Esophagus squamous epithelium (tissue), 5 donors: ENCODE results near the gene PDZRN3. TPM values are rescaled to one million over a fixed set of nuclear protein-coding genes. Genes with fewer than 3 reads are reported as not detected.

ENCODE experiments used
- DNase-seq: peaks from one replicate; lab custom pipeline; 2025; lab: John Stamatoyannopoulos, UW
- H3K27ac ChIP-seq, 4 donors: fragments of 200-600 bp; sonication (generic); one replicate each; pipeline ENCODE4 v1.5.1; 2016 to 2019; ENCODE audit warnings: mild to moderate bottlenecking in 1 of 4
- H3K27me3 ChIP-seq, 4 donors: fragments of 200-600 bp; sonication (generic); 1 replicate in 3 of 4; 2 replicates in 1 of 4; pipeline versions ENCODE4 v1.5.1 to v1.6.0; 2017 to 2021; ENCODE audit warnings: antibody characterized with exemption in 1 of 4
- H3K36me3 ChIP-seq, 3 donors: fragments of 200-600 bp; sonication (generic); one replicate each; pipeline ENCODE4 v1.5.1; 2016 to 2019
- H3K4me1 ChIP-seq, 3 donors: fragments of 200-600 bp; sonication (generic); one replicate each; pipeline ENCODE4 v1.5.1; 2017 to 2019
- H3K4me3 ChIP-seq, 4 donors: fragments of 200-600 bp; sonication (generic); 1 replicate in 3 of 4; 2 replicates in 1 of 4; pipeline ENCODE4 v1.5.1; 2016 to 2019; ENCODE audit warnings: mild to moderate bottlenecking in 2 of 4, moderate library complexity in 1 of 4
- H3K9me3 ChIP-seq, 3 donors: fragments of 200-600 bp; sonication (generic); one replicate each; pipeline ENCODE4 v1.5.1; 2016 to 2019
- POLR2A ChIP-seq, 4 donors: fragments of 450-650 bp; IDR thresholded peaks; one replicate each; pipeline ENCODE4 v1.6.1; 2017; ENCODE audit warnings: antibody characterized with exemption in 4 of 4, mild to moderate bottlenecking in 4 of 4, moderate library complexity in 3 of 4
- WGBS, 2 donors: methylation state at CpG; one replicate each; pipeline ENCODE4 v1.1.5; 2018; 5-methylcytosine and 5-hydroxymethylcytosine counted together
- intact Hi-C: fragments of 100-400 bp; cut with DNase I; formaldehyde crosslinking; loops from one replicate; pipeline ENCODE4 v1.15.0; 2022
- total RNA-seq, 4 donors: library from RNA; depleted of rRNA; stranded (reverse); fragments of >200 nt; gene quantifications; one replicate each; pipeline ENCODE4 v1.1.0, GENCODE V29; 2016
- TF ChIP-seq, protein P1 (sequence below), 6 experiments: fragments of 450-650 bp in 4 of 6; fragments of 200-600 bp in 2 of 6; sonication (generic) in 2 of 6; IDR thresholded peaks; one replicate each; pipeline ENCODE4 v1.5.1; 2016 to 2019; ENCODE audit warnings: antibody characterized with exemption in 6 of 6, mild to moderate bottlenecking in 4 of 6, moderate library complexity in 4 of 6
- donor health status: DM: yes; HTN: yes; CAD: no.

Gene PDZRN3
- total RNA-seq, 4 donors from 2014 or later = 22.1 to 54.9 (median 38.9) TPM

GRCh38 chr3:73559749-73560148 is 65.0 kb downstream of the PDZRN3 start:
- Histone ChIP-seq H3K4me3 (no peak overlapping the region), H3K27ac (peak overlapping the region in 2 of 4 donors; percentile 0 to 57), H3K36me3 (no peaks in the 10 kb centered on the region), H3K27me3 (no peaks in the 10 kb centered on the region), H3K4me1 (peaks cover 0 to 69% (median 6%) of the 10 kb centered on the region in 3 donors), H3K9me3 (no peaks in the 10 kb centered on the region)
- no peak for DNase-seq
- TF ChIP-seq, protein P1, sequence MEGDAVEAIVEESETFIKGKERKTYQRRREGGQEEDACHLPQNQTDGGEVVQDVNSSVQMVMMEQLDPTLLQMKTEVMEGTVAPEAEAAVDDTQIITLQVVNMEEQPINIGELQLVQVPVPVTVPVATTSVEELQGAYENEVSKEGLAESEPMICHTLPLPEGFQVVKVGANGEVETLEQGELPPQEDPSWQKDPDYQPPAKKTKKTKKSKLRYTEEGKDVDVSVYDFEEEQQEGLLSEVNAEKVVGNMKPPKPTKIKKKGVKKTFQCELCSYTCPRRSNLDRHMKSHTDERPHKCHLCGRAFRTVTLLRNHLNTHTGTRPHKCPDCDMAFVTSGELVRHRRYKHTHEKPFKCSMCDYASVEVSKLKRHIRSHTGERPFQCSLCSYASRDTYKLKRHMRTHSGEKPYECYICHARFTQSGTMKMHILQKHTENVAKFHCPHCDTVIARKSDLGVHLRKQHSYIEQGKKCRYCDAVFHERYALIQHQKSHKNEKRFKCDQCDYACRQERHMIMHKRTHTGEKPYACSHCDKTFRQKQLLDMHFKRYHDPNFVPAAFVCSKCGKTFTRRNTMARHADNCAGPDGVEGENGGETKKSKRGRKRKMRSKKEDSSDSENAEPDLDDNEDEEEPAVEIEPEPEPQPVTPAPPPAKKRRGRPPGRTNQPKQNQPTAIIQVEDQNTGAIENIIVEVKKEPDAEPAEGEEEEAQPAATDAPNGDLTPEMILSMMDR (IDR thresholded peaks at IDR 0.05) = no peak
- no peak for TF ChIP-seq POLR2A (IDR thresholded peaks at IDR 0.05)
- intact Hi-C loops = no loop called here
- WGBS, 2 donors = 60 to 91% methylated on average over 2 of the region's 2 CpGs

- intact Hi-C loops = no loop called here
- Histone ChIP-seq H3K4me3 (no peak overlapping the region), H3K9me3 (no peaks in the 10 kb centered on the region), H3K27ac (peak overlapping the region; percentile 1 to 69 (median 32)), H3K4me1 (peaks cover 0 to 58% (median 6%) of the 10 kb centered on the region in 3 donors), H3K36me3 (no peaks in the 10 kb centered on the region), H3K27me3 (no peaks in the 10 kb centered on the region)
- TF ChIP-seq, protein P1 (IDR thresholded peaks at IDR 0.05) = no peak
- no peak for TF ChIP-seq POLR2A (IDR thresholded peaks at IDR 0.05)
- no peak for DNase-seq
- WGBS, 2 donors = 51 to 55% methylated on average over 4 of the region's 4 CpGs
These were observed 66.0 kb downstream of the PDZRN3 start for GRCh38 chr3:73558727-73559075.

DNA sequence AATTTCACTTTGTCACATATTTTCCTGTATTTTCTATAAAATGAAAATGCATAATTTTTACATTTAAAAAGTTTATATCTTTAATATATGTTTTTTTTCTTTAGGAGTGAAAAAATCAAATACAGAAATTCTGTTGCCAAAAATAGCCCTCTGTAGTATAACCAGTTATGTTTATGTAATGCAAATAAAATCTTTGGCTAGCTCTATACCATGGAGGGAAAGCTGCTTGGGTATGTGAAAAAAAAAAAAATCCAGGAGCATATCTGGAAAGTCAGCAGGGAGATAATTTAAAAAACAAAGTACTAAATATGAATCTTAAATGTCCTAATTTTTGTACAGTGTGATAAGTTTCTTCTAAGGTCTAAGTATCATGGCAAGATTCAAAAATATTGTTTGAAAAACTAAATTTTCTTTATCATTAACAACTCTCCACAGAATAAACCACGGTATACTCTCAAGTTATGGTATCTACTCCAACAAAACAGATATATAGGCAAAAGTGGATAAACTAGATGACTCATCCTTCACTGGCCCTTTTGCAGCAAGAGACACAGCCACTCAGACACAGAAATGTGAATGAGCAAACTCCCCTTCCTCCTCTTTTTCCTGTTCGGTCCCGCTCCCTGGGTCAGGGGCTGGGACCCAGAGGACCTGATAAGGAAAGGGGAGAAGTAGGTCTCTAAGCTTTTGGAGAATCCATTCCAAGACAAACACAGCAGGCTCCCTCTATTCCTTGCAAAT is 66.6 kb downstream of the PDZRN3 start:
- TF ChIP-seq, protein P1 (IDR thresholded peaks at IDR 0.05) = no peak
- TF ChIP-seq POLR2A (IDR thresholded peaks at IDR 0.05) = no peak
- DNase-seq = no peak
- no peak overlapping the region for H3K4me3 ChIP-seq
- no peaks in the 10 kb centered on the region for H3K27me3 ChIP-seq
- H3K4me1 ChIP-seq = peaks cover 0 to 56% (median 6%) of the 10 kb centered on the region in 3 donors
- peak overlapping the region in 3 of 4 donors; percentile 1 to 57 (median 54) for H3K27ac ChIP-seq
- no peaks in the 10 kb centered on the region for H3K9me3 ChIP-seq
- intact Hi-C loops = no loop called here
- H3K36me3 ChIP-seq = no peaks in the 10 kb centered on the region
- 64 to 79% methylated on average over 3 of the region's 3 CpGs for WGBS, 2 donors

DNA sequence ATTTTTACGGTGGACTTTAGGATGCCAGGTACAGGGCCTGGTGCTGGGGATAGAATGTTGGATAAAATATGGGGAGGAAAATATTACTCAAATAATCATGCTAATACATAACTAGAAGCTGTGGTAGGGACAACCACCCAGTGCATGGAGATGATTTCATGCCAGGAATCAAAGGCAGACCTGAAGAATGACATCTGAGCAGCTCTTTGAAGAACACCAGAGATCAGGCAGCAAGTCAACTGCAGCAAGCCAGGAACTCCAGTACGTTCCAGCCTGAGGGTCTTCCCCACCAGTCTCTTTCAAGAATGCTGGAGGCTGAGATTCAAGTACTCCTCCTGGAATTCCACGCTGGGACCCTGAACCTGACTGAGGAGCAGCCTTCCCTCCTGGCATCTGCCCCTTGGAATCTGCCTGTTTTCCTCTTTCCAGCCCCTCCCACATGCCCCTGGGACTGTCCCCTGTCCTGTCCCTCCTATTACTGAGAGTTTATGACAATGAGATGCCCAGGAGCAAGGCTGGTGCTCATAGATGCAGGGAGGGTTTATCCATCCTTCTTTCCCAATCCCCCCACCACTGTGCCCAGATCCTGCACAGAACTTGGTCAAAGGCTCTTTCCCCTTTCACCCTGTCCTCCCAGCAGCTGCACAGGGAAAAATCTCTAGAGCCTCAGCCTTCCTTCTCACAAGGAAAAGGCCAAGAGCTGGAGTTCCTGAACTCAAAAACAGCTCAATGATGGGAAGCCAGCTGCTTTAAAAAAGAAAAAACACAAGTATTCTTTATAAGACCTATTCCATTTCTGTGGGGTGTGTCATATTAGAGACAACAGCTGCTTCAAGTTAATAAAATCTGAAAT is 68.0 kb downstream of the PDZRN3 start:
- WGBS, 2 donors = 61 to 73% methylated on average over 3 of the region's 3 CpGs
- intact Hi-C loops = no loop called here
- Histone ChIP-seq H3K27ac (peak overlapping the region in 3 of 4 donors; percentile 41 to 74 (median 57)), H3K27me3 (no peaks in the 10 kb centered on the region), H3K4me1 (peaks cover 0 to 56% (median 6%) of the 10 kb centered on the region in 3 donors), H3K9me3 (no peaks in the 10 kb centered on the region), H3K4me3 (no peak overlapping the region), H3K36me3 (no peaks in the 10 kb centered on the region)
- no peak for DNase-seq
- no peak for TF ChIP-seq POLR2A (IDR thresholded peaks at IDR 0.05)
- TF ChIP-seq, protein P1 (IDR thresholded peaks at IDR 0.05) = no peak

GRCh38 chr3:73555076-73555475 is 69.7 kb downstream of the PDZRN3 start:
- H3K9me3 ChIP-seq = no peaks in the 10 kb centered on the region
- no peak for DNase-seq
- intact Hi-C loops = no loop called here
- H3K27me3 ChIP-seq = no peaks in the 10 kb centered on the region
- peaks cover 0 to 51% (median 6%) of the 10 kb centered on the region in 3 donors for H3K4me1 ChIP-seq
- TF ChIP-seq POLR2A (IDR thresholded peaks at IDR 0.05) = no peak
- TF ChIP-seq, protein P1 (IDR thresholded peaks at IDR 0.05) = no peak
- 74 to 91% methylated on average over 2 of the region's 2 CpGs for WGBS, 2 donors
- no peaks in the 10 kb centered on the region for H3K36me3 ChIP-seq
- H3K4me3 ChIP-seq = no peak overlapping the region
- H3K27ac ChIP-seq = no peak overlapping the region
